HepG2 (cell line): ENCODE results near the gene RBBP8NL. TPM values are rescaled to one million over a fixed set of nuclear protein-coding genes. Genes with fewer than 3 reads are reported as not detected.

Experiments used
- ARID2 ChIP-seq: sonication (generic); formaldehyde crosslinking; IDR thresholded peaks from 2 replicates; pipeline ENCODE4 v1.8.1; 2022; ENCODE audit warnings: mild to moderate bottlenecking, missing genetic modification reagents, borderline replicate concordance
- DMAP1 ChIP-seq: IDR thresholded peaks from 2 replicates; pipeline ENCODE4 v1.6.1; 2016
- ELF3 ChIP-seq: IDR thresholded peaks from 2 replicates; pipeline ENCODE4 v1.6.1; 2016; ENCODE audit warnings: missing genetic modification reagents, missing compliant biosample characterization
- ESRRA ChIP-seq: sonication (generic); formaldehyde crosslinking; IDR thresholded peaks from 2 replicates; pipeline ENCODE4 v1.5.1; 2020; ENCODE audit warnings: mild to moderate bottlenecking, low read depth, missing genetic modification reagents
- GATA4 ChIP-seq: sonication (generic); IDR thresholded peaks from 2 replicates; pipeline ENCODE4 v1.6.1; 2016; ENCODE audit warnings: antibody characterized with exemption, low read depth, borderline replicate concordance
- HNF1A ChIP-seq, 2 experiments: sonication (generic) in 1 of 2; formaldehyde crosslinking in 1 of 2; IDR thresholded peaks; 2 replicates each; pipeline versions ENCODE4 v1.4.0 to v1.6.1; 2016 to 2020; ENCODE audit warnings: borderline replicate concordance in 1 of 2, low read depth in 1 of 2, mild to moderate bottlenecking in 1 of 2, missing genetic modification reagents in 1 of 2
- HNF4G ChIP-seq, 2 experiments: sonication (generic) in 1 of 2; formaldehyde crosslinking in 1 of 2; IDR thresholded peaks; 2 replicates each; pipeline versions ENCODE4 v1.4.0 to v1.6.1; 2011 to 2020; ENCODE audit warnings: borderline replicate concordance in 2 of 2, low read depth in 2 of 2, mild to moderate bottlenecking in 2 of 2, low read length in 1 of 2, missing genetic modification reagents in 1 of 2, moderate library complexity in 1 of 2
- JUN ChIP-seq: sonication (generic); formaldehyde crosslinking; IDR thresholded peaks from 2 replicates; pipeline ENCODE4 v1.4.0; 2020; ENCODE audit warnings: mild to moderate bottlenecking, missing genetic modification reagents
- KLF13 ChIP-seq: sonication (generic); formaldehyde crosslinking; IDR thresholded peaks from 2 replicates; pipeline ENCODE4 v1.4.0; 2020; ENCODE audit warnings: mild to moderate bottlenecking, missing genetic modification reagents
- KMT2A ChIP-seq: sonication (generic); formaldehyde crosslinking; IDR thresholded peaks from 2 replicates; pipeline ENCODE4 v1.4.0; 2020; ENCODE audit warnings: missing genetic modification reagents
- NR2F1 ChIP-seq, 2 experiments: fragments of 450-650 bp in 1 of 2; formaldehyde crosslinking in 1 of 2; IDR thresholded peaks; 2 replicates each; pipeline versions ENCODE4 v1.5.0 to v1.6.1; 2016 to 2020; ENCODE audit warnings: mild to moderate bottlenecking in 1 of 2, missing compliant biosample characterization in 1 of 2, missing genetic modification reagents in 1 of 2, moderate library complexity in 1 of 2
- PRDM15 ChIP-seq: sonication (generic); formaldehyde crosslinking; IDR thresholded peaks from 2 replicates; pipeline ENCODE4 v1.4.0; 2020; ENCODE audit warnings: missing genetic modification reagents
- PRPF4 ChIP-seq: fragments of 200-400 bp; formaldehyde crosslinking; IDR thresholded peaks from 2 replicates; pipeline ENCODE4 v1.6.1; 2016; ENCODE audit warnings: low read length, low read depth; ENCODE audit not compliant: poor library complexity, severe bottlenecking
- TFDP2 ChIP-seq: sonication (generic); formaldehyde crosslinking; IDR thresholded peaks from 2 replicates; pipeline ENCODE4 v1.4.0; 2020; ENCODE audit warnings: missing genetic modification reagents
- ZFP36L1 ChIP-seq: sonication (generic); formaldehyde crosslinking; IDR thresholded peaks from 2 replicates; pipeline ENCODE4 v1.8.0; 2022; ENCODE audit warnings: mild to moderate bottlenecking, missing genetic modification reagents, moderate library complexity
- ZNF24 ChIP-seq: fragments of 450-650 bp; IDR thresholded peaks from 2 replicates; pipeline ENCODE4 v1.6.1; 2017; ENCODE audit warnings: antibody characterized with exemption, mild to moderate bottlenecking
- ZNF350 ChIP-seq: sonication (generic); formaldehyde crosslinking; IDR thresholded peaks from 2 replicates; pipeline ENCODE4 v1.4.0; 2020; ENCODE audit warnings: mild to moderate bottlenecking, low read depth, missing genetic modification reagents, borderline replicate concordance
- ZNF383 ChIP-seq: sonication (generic); formaldehyde crosslinking; IDR thresholded peaks from 2 replicates; pipeline ENCODE4 v1.4.0; 2020; ENCODE audit warnings: missing genetic modification reagents, mild to moderate bottlenecking, borderline replicate concordance
- ZNF546 ChIP-seq: sonication (generic); formaldehyde crosslinking; conservative IDR thresholded peaks from 2 replicates; pipeline ENCODE4 v1.8.1; 2023; ENCODE audit warnings: mild to moderate bottlenecking, missing genetic modification reagents
- ZNF569 ChIP-seq: sonication (generic); formaldehyde crosslinking; IDR thresholded peaks from 2 replicates; pipeline ENCODE4 v1.5.0; 2020; ENCODE audit warnings: mild to moderate bottlenecking, missing genetic modification reagents, moderate library complexity, borderline replicate concordance
- polyA plus RNA-seq, 8 experiments: library from polyadenylated mRNA; depleted of rRNA in 3 of 8; stranded (reverse) in 7 of 8; unstranded in 1 of 8; fragments of >200 nt; fragmentation: Illumina TruSeq in 4 of 8; extraction: Trizol in 4 of 8; gene quantifications; 2 replicates each; pipeline versions ENCODE4 v1.2.1 to v1.2.3, GENCODE V29; 2011 to 2016; ENCODE audit warnings: low read depth in 4 of 8, missing spikeins in 1 of 8, mixed read lengths in 1 of 8; ENCODE audit not compliant: insufficient read depth in 1 of 8
- total RNA-seq, 5 experiments: library from RNA; depleted of rRNA; stranded (reverse); fragments of >200 nt; fragmentation: Illumina TruSeq; extraction: Trizol; gene quantifications; 2 replicates each; pipeline ENCODE4 v1.2.3, GENCODE V29; 2016; ENCODE audit warnings: low read depth in 1 of 5

Gene RBBP8NL
- total and polyA plus RNA-seq, 2 of the 13 experiments (the other 11 are each of a cell fraction or from before 2014, with no cell fraction given) = 0.69 to 0.86 TPM

- TF ChIP-seq KLF13 (no peak), PRDM15 (CRISPR knock-in tag) (no peak), ELF3 (CRISPR knock-in tag) (no peak), GATA4 (no peak), NR2F1 (CRISPR knock-in tag; IDR thresholded peaks at IDR 0.05) (no peak), ZNF24 (no peak), ZFP36L1 (CRISPR knock-in tag) (no peak), ZNF383 (CRISPR knock-in tag) (no peak), KMT2A (CRISPR knock-in tag) (no peak), ZNF350 (CRISPR knock-in tag) (no peak), ZNF569 (CRISPR knock-in tag) (no peak), ZNF546 (CRISPR knock-in tag) (no peak), DMAP1 (CRISPR knock-in tag) (no peak), JUN (CRISPR knock-in tag) (no peak), ARID2 (CRISPR knock-in tag) (no peak), HNF1A (IDR thresholded peaks at IDR 0.05; ENCODE audit: low read depth) (no peak), HNF1A (CRISPR knock-in tag; IDR thresholded peaks at IDR 0.05; ENCODE audit: borderline replicate concordance) (no peak), HNF4G (IDR thresholded peaks at IDR 0.05; ENCODE audit: borderline replicate concordance, low read depth, low read length) (no peak), HNF4G (CRISPR knock-in tag; IDR thresholded peaks at IDR 0.05; ENCODE audit: borderline replicate concordance, low read depth) (0 out of 2 replicates have a peak, but pooled peaks have one; percentile 17), PRPF4 (no peak), TFDP2 (no peak), ESRRA (CRISPR knock-in tag) (no peak)
Observed at GRCh38 chr20:62387219-62387913, 40.0 kb downstream of the RBBP8NL start (continued).
